Stomach (tissue), 4 donors: Measurements from ENCODE around the gene TSKS.

Experiments used
- POLR2AphosphoS5 ChIP-seq, 3 donors: sonication (generic); formaldehyde crosslinking; IDR thresholded peaks; one replicate each; pipeline ENCODE4 v1.6.1; 2016; ENCODE audit warnings: antibody characterized with exemption in 3 of 3
- TF ChIP-seq, protein P1 (sequence below), 7 experiments: fragments of 450-650 bp in 4 of 7; fragments of 200-600 bp in 3 of 7; sonication (generic) in 3 of 7; IDR thresholded peaks; one replicate each; pipeline ENCODE4 v1.5.1; 2016 to 2019; ENCODE audit warnings: antibody characterized with exemption in 7 of 7, control low read depth in 2 of 7, mild to moderate bottlenecking in 1 of 7

DNA sequence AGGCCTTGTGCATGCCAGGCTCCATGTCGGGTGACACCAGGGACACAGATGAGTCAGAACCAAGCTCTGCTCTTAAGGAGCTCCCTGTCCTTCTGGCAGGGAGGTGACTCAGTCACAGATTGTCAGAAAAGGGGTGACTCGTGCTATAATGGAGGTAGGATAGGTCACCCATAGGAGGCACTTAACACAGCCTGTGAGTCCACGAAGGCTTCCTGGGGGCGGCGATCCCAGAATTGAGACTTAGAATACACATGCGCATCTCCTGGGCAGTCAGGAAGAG lies 30.4 kb upstream of the TSKS start:
- TF ChIP-seq, protein P1, sequence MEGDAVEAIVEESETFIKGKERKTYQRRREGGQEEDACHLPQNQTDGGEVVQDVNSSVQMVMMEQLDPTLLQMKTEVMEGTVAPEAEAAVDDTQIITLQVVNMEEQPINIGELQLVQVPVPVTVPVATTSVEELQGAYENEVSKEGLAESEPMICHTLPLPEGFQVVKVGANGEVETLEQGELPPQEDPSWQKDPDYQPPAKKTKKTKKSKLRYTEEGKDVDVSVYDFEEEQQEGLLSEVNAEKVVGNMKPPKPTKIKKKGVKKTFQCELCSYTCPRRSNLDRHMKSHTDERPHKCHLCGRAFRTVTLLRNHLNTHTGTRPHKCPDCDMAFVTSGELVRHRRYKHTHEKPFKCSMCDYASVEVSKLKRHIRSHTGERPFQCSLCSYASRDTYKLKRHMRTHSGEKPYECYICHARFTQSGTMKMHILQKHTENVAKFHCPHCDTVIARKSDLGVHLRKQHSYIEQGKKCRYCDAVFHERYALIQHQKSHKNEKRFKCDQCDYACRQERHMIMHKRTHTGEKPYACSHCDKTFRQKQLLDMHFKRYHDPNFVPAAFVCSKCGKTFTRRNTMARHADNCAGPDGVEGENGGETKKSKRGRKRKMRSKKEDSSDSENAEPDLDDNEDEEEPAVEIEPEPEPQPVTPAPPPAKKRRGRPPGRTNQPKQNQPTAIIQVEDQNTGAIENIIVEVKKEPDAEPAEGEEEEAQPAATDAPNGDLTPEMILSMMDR (IDR thresholded peaks at IDR 0.05): no peak
- TF ChIP-seq POLR2AphosphoS5 (IDR thresholded peaks at IDR 0.05): no peak
